Mucosa of descending colon (tissue), 3 donors: ENCODE results near the gene TMEM176A. TPM values are rescaled to one million over a fixed set of nuclear protein-coding genes. Genes with fewer than 3 reads are reported as not detected.

Source experiments
- ATAC-seq: fragments of 200-7000 bp; cut with Tn5 transposase; one replicate; pipeline ENCODE4 v1.9.1; 2020; ENCODE audit warnings: mild to moderate bottlenecking, moderate library complexity
- DNase-seq, 3 donors: peaks; one replicate each; pipeline ENCODE4 v3.0.0-alpha.2; 2020
- H3K36me3 ChIP-seq: fragments of 200-600 bp; one replicate; pipeline ENCODE4 v1.8.0; 2021; ENCODE audit warnings: low read depth, mild to moderate bottlenecking
- H3K4me1 ChIP-seq: fragments of 200-600 bp; one replicate; pipeline ENCODE4 v1.8.0; 2021; ENCODE audit warnings: low read depth, mild to moderate bottlenecking
- H3K4me3 ChIP-seq: fragments of 200-600 bp; one replicate; pipeline ENCODE4 v1.8.0; 2021; ENCODE audit warnings: mild to moderate bottlenecking
- H3K9me3 ChIP-seq: fragments of 200-600 bp; one replicate; pipeline ENCODE4 v1.8.0; 2021; ENCODE audit warnings: mild to moderate bottlenecking
- CTCF ChIP-seq: fragments of 200-600 bp; IDR thresholded peaks from one replicate; pipeline ENCODE4 v1.8.0; 2022; ENCODE audit warnings: antibody characterized with exemption, mild to moderate bottlenecking
- intact Hi-C, 2 donors: fragments of 100-400 bp; cut with DNase I in 1 of 2; cut with micrococcal nuclease in 1 of 2; formaldehyde crosslinking; loops; one replicate each; pipeline versions ENCODE4 v1.11.0 to v1.11.1; 2022; cut with DNase I, micrococcal nuclease
- total RNA-seq, 3 donors: library from RNA; stranded (reverse); fragmentation: NEBNext Ultra II Directional in 2 of 3; extraction: Animal tissue kit (Norgen Biotek cat#: 25700) in 2 of 3; gene quantifications; one replicate each; pipeline versions ENCODE4 v1.2.1 to v1.2.4, GENCODE V29; 2021 to 2023
- donor health status: DM: no; HTN: no; CAD: no; lungs with moderate emphysema.
- donor health status: DM: no; HTN: no; CAD: no.
- donor health status: DM: no; HTN: yes; CAD: no.

TMEM176A gene
- total RNA-seq, 3 donors from 2014 or later = 178 to 282 (median 245) TPM

- no peak for TF ChIP-seq CTCF
- DNase-seq = no peak
- Histone ChIP-seq H3K4me1 (peaks cover 18% of the 10 kb centered on the region), H3K9me3 (no peaks in the 10 kb centered on the region), H3K36me3 (no peaks in the 10 kb centered on the region), H3K4me3 (no peak overlapping the region)
- intact Hi-C loops = no loop called here
- no peak for ATAC-seq
Observed at GRCh38 chr7:150797661-150798060, 2.9 kb upstream of the TMEM176A start.

- Histone ChIP-seq H3K9me3 (no peaks in the 10 kb centered on the region), H3K4me1 (peaks cover 21% of the 10 kb centered on the region), H3K4me3 (peak overlapping the region; percentile 57), H3K36me3 (no peaks in the 10 kb centered on the region)
- intact Hi-C loops = no loop called here
- ATAC-seq (no peak), DNase-seq (no peak)
- no peak for TF ChIP-seq CTCF
Observed at GRCh38 chr7:150799156-150799555, 1.4 kb upstream of the TMEM176A start.

GRCh38 chr7:150799741-150800580 lies 608 bp upstream of the TMEM176A start, which contains the start of gene TMEM176B:
Gene TMEM176B, minus strand, starts transcription at chr7:150800364. Its CDS starts 3,795 bp downstream, at chr7:150796569.
- H3K36me3 ChIP-seq = no peaks in the 10 kb centered on the region
- intact Hi-C loops = no loop called here

GRCh38 chr7:150801242-150801945 lies 825 bp downstream of the TMEM176A start:
- ATAC-seq (peak; percentile 37), DNase-seq (peak in 2 of 3 donors; percentile 45 to 57)
- no peak for TF ChIP-seq CTCF
- intact Hi-C loops = no loop called here
- H3K9me3 ChIP-seq = peaks cover 8% of the 10 kb centered on the region
- H3K4me3 ChIP-seq = peak overlapping the region; percentile 57
- H3K4me1 ChIP-seq = peaks cover 21% of the 10 kb centered on the region
- no peaks in the 10 kb centered on the region for H3K36me3 ChIP-seq

More at GRCh38 chr7:150799741-150800580, 608 bp upstream of the TMEM176A start, which contains the start of gene TMEM176B:
- ATAC-seq (peak; percentile 81), DNase-seq (peak; percentile 83 to 89 (median 84))
- H3K4me3 ChIP-seq = peak within 1 kb of the TSS; percentile 57
- H3K4me1 ChIP-seq = peaks cover 21% of the 10 kb centered on the region
- H3K9me3 ChIP-seq = no peaks in the 10 kb centered on the region
- no peak for TF ChIP-seq CTCF

GRCh38 chr7:150801946-150802771 lies 1.6 kb downstream of the TMEM176A start:
- H3K36me3 ChIP-seq = no peaks in the 10 kb centered on the region
- intact Hi-C loops = no loop called here
- peaks cover 21% of the 10 kb centered on the region for H3K4me1 ChIP-seq
- H3K9me3 ChIP-seq = peaks cover 9% of the 10 kb centered on the region
- DNase-seq (peak in 2 of 3 donors; percentile 51 to 58), ATAC-seq (peak; percentile 4)
- no peak for TF ChIP-seq CTCF
- H3K4me3 ChIP-seq = no peak overlapping the region
